B cell (primary cell): ENCODE measurements around the gene SYNJ2.

ENCODE experiments used
- CTCF ChIP-seq: fragments of 200-600 bp; IDR thresholded peaks from one replicate; pipeline ENCODE4 v1.8.0; 2022; ENCODE audit warnings: antibody characterized with exemption, mild to moderate bottlenecking
- EZH2 ChIP-seq: IDR thresholded peaks from 2 replicates; pipeline ENCODE4 v1.6.1; 2012; ENCODE audit warnings: borderline replicate concordance, low read depth, mild to moderate bottlenecking, moderate library complexity, low read length; ENCODE audit not compliant: insufficient read depth, poor library complexity, severe bottlenecking

DNA sequence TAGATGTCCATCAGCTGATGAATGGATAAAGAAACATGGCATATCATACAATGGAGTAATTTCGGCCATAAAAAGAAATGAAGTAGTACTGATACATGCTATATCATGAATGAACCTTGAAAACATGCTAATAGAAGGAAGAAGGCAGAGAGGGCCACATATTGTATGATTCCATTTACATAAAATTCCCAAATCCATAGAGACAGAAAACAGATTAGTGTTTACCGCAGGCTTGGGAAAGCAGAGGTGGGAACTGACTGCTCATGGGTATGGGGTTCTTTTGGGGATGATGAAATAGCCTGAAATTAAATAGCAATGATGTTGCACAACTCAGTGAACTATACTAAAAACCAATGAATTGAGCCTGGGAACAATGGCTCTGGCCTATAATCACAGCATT, 128.1 kb downstream of the SYNJ2 start:
- TF ChIP-seq CTCF (no peak), EZH2 (no peak)
